Neural cell (in vitro differentiated cells): ENCODE results near the gene BANP. TPM values are rescaled to one million over a fixed set of nuclear protein-coding genes. Genes with fewer than 3 reads are reported as not detected.
"Not testable (repeated sequence)": the region's sequence is repeated elsewhere in the genome, so short reads cannot be mapped to it uniquely, and the experiment has no call there.

Experiments used
- H2AFZ ChIP-seq: fragments of 200-600, 300-800 bp; sonication (generic), shearing (Covaris generic); 2 replicates; pipeline ENCODE4 v1.6.0; 2014; ENCODE audit warnings: low read depth, mild to moderate bottlenecking, antibody characterized with exemption, low read length, moderate library complexity
- H3F3A ChIP-seq: fragments of 200-600 bp; shearing (Covaris generic); 2 replicates; pipeline ENCODE4 v1.6.1; 2016; ENCODE audit warnings: mild to moderate bottlenecking, moderate library complexity, mixed read lengths, antibody characterized with exemption, low read length; ENCODE audit not compliant: insufficient read depth, poor library complexity, severe bottlenecking
- H3K27ac ChIP-seq: fragments of 200-600, 300-800 bp; sonication (generic), shearing (Covaris generic); 2 replicates; pipeline ENCODE4 v1.5.1; 2014; ENCODE audit warnings: mild to moderate bottlenecking, low read length, moderate library complexity
- H3K27me3 ChIP-seq: fragments of 300-800, 200-600 bp; sonication (generic), shearing (Covaris generic); 2 replicates; pipeline ENCODE4 v1.6.0; 2014; ENCODE audit warnings: mild to moderate bottlenecking, low read depth, low read length, moderate library complexity; ENCODE audit not compliant: insufficient read depth
- H3K36me3 ChIP-seq: fragments of 300-800, 200-600 bp; sonication (generic), shearing (Covaris generic); 2 replicates; pipeline ENCODE4 v1.5.1; 2014; ENCODE audit warnings: mild to moderate bottlenecking, antibody characterized with exemption, low read length, moderate library complexity; ENCODE audit not compliant: insufficient read depth
- H3K4me2 ChIP-seq: fragments of 300-800, 200-600 bp; sonication (generic), shearing (Covaris generic); 2 replicates; pipeline ENCODE4 v1.6.0; 2014; ENCODE audit warnings: mild to moderate bottlenecking, low read length
- H3K4me3 ChIP-seq: fragments of 300-800, 200-600 bp; sonication (generic), shearing (Covaris generic); 2 replicates; pipeline ENCODE4 v1.5.1; 2014; ENCODE audit warnings: mild to moderate bottlenecking, low read length, moderate library complexity
- H3K79me2 ChIP-seq: fragments of 200-600 bp; shearing (Covaris generic); replicated peaks from 2 replicates; pipeline ENCODE4 v1.6.0; 2014; ENCODE audit warnings: mild to moderate bottlenecking, low read length, moderate library complexity; ENCODE audit not compliant: insufficient read depth
- H3K9ac ChIP-seq: fragments of 300-800, 200-600 bp; sonication (generic), shearing (Covaris generic); 2 replicates; pipeline ENCODE4 v1.6.1; 2016; ENCODE audit warnings: mild to moderate bottlenecking, low read length, mixed read lengths
- H3K9me2 ChIP-seq: fragments of 200-600 bp; shearing (Covaris generic); 2 replicates; pipeline ENCODE4 v1.6.1; 2016; ENCODE audit warnings: mild to moderate bottlenecking, low read length, mixed read lengths; ENCODE audit not compliant: insufficient read depth
- H3K9me3 ChIP-seq: fragments of 200-600, 300-800 bp; sonication (generic), shearing (Covaris generic); 2 replicates; pipeline ENCODE4 v1.6.1; 2016; ENCODE audit warnings: mild to moderate bottlenecking, mixed run types, low read length, moderate library complexity, mixed read lengths
- H4K20me1 ChIP-seq: fragments of 200-600 bp; shearing (Covaris generic); 2 replicates; pipeline ENCODE4 v1.6.1; 2016; ENCODE audit warnings: mild to moderate bottlenecking, mixed run types; ENCODE audit not compliant: insufficient read depth
- EP300 ChIP-seq: fragments of 450-650 bp; conservative IDR thresholded peaks from 2 replicates; pipeline ENCODE4 v1.6.1; 2014; ENCODE audit warnings: antibody characterized with exemption, mild to moderate bottlenecking, moderate library complexity; ENCODE audit not compliant: poor library complexity, severe bottlenecking
- EZH2 ChIP-seq: fragments of 200-600, 300-800 bp; shearing (Covaris generic), sonication (generic); IDR thresholded peaks from 2 replicates; pipeline ENCODE4 v1.6.1; 2014; ENCODE audit warnings: antibody characterized with exemption, low read length, borderline replicate concordance, mild to moderate bottlenecking; ENCODE audit not compliant: insufficient read depth, poor library complexity, severe bottlenecking
- MXI1 ChIP-seq: fragments of 450-650 bp; conservative IDR thresholded peaks from 2 replicates; pipeline ENCODE4 v1.6.1; 2014; ENCODE audit warnings: antibody characterized with exemption, mild to moderate bottlenecking; ENCODE audit not compliant: poor library complexity, severe bottlenecking
- POLR2AphosphoS5 ChIP-seq: IDR thresholded peaks from 2 replicates; pipeline ENCODE4 v1.6.1; 2012
- RAD21 ChIP-seq: fragments of 450-650 bp; conservative IDR thresholded peaks from 2 replicates; pipeline ENCODE4 v1.6.1; 2014; ENCODE audit warnings: antibody characterized with exemption, mild to moderate bottlenecking, moderate library complexity
- REST ChIP-seq: IDR thresholded peaks from 2 replicates; pipeline ENCODE4 v1.6.1; 2012; ENCODE audit warnings: borderline replicate concordance
- SMC3 ChIP-seq: fragments of 450-650 bp; conservative IDR thresholded peaks from 2 replicates; pipeline ENCODE4 v1.6.1; 2014; ENCODE audit warnings: antibody characterized with exemption, mild to moderate bottlenecking, moderate library complexity; ENCODE audit not compliant: poor library complexity
- TAF1 ChIP-seq: IDR thresholded peaks from 2 replicates; pipeline ENCODE4 v1.6.1; 2012; ENCODE audit warnings: low read depth
- polyA plus RNA-seq: library from polyadenylated mRNA; depleted of rRNA; stranded (reverse); fragments of >200 nt; gene quantifications from 2 replicates; pipeline ENCODE4 v1.2.3, GENCODE V29; 2014
- TF ChIP-seq, protein P1 (sequence below): fragments of 450-650 bp; IDR thresholded peaks from 2 replicates; pipeline ENCODE4 v1.5.1; 2014; ENCODE audit warnings: antibody characterized with exemption, mild to moderate bottlenecking, moderate library complexity; ENCODE audit not compliant: poor library complexity, severe bottlenecking

BANP gene
- polyA plus RNA-seq, 1 donor from 2014 or later: 20.6 TPM

- no peak for TF ChIP-seq MXI1
Observed at GRCh38 chr16:88030498-88030897, 79.3 kb downstream of the BANP start (continued).

- not testable (repeated sequence) for H4K20me1 ChIP-seq, H3K27me3 ChIP-seq, H3K79me2 ChIP-seq, H3K27ac ChIP-seq, H3K4me3 ChIP-seq, H3F3A ChIP-seq, H3K9me2 ChIP-seq, H3K9ac ChIP-seq, H2AFZ ChIP-seq, H3K4me2 ChIP-seq, H3K9me3 ChIP-seq, H3K36me3 ChIP-seq
Observed at GRCh38 chr16:88030961-88031360, 79.7 kb downstream of the BANP start.

DNA sequence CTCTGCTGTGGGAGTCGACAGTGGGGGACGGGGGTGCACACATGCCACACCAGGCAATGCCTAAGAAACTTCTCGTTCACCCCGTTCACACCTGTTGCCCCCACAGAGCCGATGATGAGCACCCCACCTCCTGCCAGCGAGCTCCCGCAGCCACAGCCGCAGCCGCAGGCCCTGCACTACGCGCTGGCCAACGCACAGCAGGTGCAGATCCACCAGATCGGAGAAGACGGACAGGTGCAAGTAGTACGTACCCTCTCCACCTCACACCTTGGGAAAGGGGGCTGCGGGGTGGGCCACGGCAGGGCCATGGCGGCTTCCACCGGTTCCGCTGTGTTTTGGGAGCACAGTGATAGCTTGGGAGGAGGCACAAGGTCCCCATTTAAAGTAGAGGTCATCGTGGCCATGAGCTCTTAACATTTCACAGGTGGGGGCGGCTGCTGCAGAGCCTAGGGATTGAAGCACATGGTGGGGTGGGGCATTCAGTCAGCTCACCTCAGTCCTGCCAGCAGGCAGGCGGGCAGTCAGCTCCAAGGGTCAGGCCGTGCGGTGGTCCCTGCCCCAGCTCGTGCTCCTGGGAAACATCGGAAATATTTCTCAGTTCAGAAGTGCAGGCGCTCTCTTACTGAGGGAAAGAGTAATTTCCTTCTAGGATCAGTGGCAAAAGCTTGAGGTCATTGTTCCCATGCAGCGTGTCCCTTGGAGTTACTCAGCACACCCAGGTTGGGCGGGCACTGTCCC is 81.9 kb downstream of the BANP start:
- not testable (repeated sequence) for H3K4me3 ChIP-seq, H3K9me3 ChIP-seq, H3K27me3 ChIP-seq, H3F3A ChIP-seq, H2AFZ ChIP-seq, H3K9ac ChIP-seq, H3K79me2 ChIP-seq, H3K36me3 ChIP-seq, H3K9me2 ChIP-seq, H3K27ac ChIP-seq, H3K4me2 ChIP-seq, H4K20me1 ChIP-seq

DNA sequence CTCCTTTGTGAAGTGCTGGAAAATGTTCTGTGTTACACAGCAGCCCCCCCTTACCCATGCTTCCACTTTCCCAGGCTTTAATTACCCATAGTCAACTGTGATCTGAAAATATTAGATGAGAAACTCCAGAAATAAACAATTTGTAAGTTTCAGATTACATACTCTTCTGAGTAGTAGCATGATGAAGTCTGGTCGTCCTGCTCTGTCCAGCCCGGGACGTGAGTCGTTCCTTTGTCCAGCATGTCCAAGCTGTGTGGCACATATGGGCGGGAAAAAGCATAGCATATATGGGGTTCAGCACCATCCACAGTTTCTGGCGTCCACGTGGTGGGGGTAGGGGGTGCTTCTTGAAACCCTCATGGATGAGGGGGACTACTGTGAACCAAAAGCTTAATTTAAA is 83.5 kb downstream of the BANP start:
- Histone ChIP-seq H3F3A (no peaks in the 10 kb centered on the region), H3K27me3 (no peaks in the 10 kb centered on the region), H3K9ac (no peak overlapping the region), H3K79me2 (no peaks in the 10 kb centered on the region), H3K4me2 (no peak overlapping the region), H2AFZ (no peak overlapping the region), H4K20me1 (no peaks in the 10 kb centered on the region), H3K36me3 (no peaks in the 10 kb centered on the region), H3K27ac (no peak overlapping the region), H3K9me3 (no peaks in the 10 kb centered on the region), H3K9me2 (no peaks in the 10 kb centered on the region), H3K4me3 (no peak overlapping the region)
- TF ChIP-seq, protein P1, sequence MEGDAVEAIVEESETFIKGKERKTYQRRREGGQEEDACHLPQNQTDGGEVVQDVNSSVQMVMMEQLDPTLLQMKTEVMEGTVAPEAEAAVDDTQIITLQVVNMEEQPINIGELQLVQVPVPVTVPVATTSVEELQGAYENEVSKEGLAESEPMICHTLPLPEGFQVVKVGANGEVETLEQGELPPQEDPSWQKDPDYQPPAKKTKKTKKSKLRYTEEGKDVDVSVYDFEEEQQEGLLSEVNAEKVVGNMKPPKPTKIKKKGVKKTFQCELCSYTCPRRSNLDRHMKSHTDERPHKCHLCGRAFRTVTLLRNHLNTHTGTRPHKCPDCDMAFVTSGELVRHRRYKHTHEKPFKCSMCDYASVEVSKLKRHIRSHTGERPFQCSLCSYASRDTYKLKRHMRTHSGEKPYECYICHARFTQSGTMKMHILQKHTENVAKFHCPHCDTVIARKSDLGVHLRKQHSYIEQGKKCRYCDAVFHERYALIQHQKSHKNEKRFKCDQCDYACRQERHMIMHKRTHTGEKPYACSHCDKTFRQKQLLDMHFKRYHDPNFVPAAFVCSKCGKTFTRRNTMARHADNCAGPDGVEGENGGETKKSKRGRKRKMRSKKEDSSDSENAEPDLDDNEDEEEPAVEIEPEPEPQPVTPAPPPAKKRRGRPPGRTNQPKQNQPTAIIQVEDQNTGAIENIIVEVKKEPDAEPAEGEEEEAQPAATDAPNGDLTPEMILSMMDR: no peak
- TF ChIP-seq RAD21: no peak
- no peak for TF ChIP-seq SMC3
- TF ChIP-seq TAF1: no peak
- no peak for TF ChIP-seq MXI1
- no peak for TF ChIP-seq POLR2AphosphoS5
- TF ChIP-seq EZH2: no peak
- no peak for TF ChIP-seq REST
- no peak for TF ChIP-seq EP300
